ENCODE measurements around the gene PCDHA9. TPM values are rescaled to one million over a fixed set of nuclear protein-coding genes. Genes with fewer than 3 reads are reported as not detected.

The PCDHA9 gene
- total and polyA plus RNA-seq, 10 of the 15 experiments (the other 5 are each of a cell fraction or from before 2014, with no cell fraction given): 0.01 to 0.06 (median 0.03) TPM; not detected in 7

DNA sequence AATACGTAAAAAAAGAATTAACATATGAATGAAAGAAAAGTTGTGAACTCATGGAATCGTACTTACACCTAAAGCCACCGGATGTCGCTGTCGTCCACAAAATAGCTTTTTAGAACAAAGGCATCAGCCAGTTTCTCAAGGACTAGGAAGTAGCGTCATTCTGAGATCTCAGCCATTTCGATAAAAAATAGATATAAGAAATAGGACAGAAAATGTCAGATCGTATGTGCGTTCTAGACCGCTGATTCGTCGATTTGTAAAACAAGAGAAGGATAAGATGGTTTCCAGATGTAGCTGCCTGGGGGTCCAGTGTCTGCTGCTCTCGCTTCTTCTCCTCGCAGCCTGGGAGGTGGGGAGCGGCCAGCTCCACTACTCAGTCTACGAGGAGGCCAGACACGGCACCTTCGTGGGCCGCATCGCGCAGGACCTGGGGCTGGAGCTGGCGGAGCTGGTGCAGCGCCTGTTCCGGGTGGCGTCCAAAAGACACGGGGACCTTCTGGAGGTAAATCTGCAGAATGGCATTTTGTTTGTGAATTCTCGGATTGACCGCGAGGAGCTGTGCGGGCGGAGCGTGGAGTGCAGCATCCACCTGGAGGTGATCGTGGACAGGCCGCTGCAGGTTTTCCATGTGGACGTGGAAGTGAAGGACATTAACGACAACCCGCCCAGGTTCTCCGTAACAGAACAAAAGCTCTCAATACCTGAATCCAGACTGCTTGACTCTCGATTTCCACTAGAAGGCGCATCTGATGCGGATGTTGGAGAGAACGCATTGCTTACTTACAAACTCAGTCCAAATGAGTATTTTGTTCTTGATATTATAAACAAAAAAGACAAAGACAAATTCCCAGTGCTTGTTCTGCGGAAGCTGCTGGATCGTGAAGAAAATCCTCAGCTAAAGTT, 7.8 kb downstream of the PCDHA9 start, which contains the start of gene PCDHA10 (continued):
- TF ChIP-seq CTCF (IDR thresholded peaks at IDR 0.05 in 2 of 3, conservative IDR thresholded peaks at IDR 0.05 in 1 of 3; ENCODE audit: control insufficient read depth in 2 of 3, extremely low read depth in 1 of 3, insufficient read depth in 1 of 3, low read depth in 3 of 3, low read length in 3 of 3) (no peak), HDAC6 (IDR thresholded peaks at IDR 0.05; ENCODE audit: unreplicated experiment) (no peak), NR2F1 (conservative IDR thresholded peaks at IDR 0.05) (no peak), RELA (IDR thresholded peaks at IDR 0.05; ENCODE audit: borderline replicate concordance, partially characterized antibody) (no peak), SREBF2 (IDR thresholded peaks at IDR 0.05; ENCODE audit: low read length) (no peak), PAX5 (IDR thresholded peaks at IDR 0.05; ENCODE audit: borderline replicate concordance, low read depth, low read length) (no peak), IRF4 (IDR thresholded peaks at IDR 0.05; ENCODE audit: low read depth, low read length) (no peak), CBX3 (IDR thresholded peaks at IDR 0.05; ENCODE audit: borderline replicate concordance, low read depth) (no peak), CEBPB (IDR thresholded peaks at IDR 0.05; ENCODE audit: borderline replicate concordance in 1 of 2, low read depth in 2 of 2, low read length in 2 of 2) (no peak), SMC3 (IDR thresholded peaks at IDR 0.05; ENCODE audit: borderline replicate concordance, low read length) (no peak)
- TF ChIP-seq, protein P1, sequence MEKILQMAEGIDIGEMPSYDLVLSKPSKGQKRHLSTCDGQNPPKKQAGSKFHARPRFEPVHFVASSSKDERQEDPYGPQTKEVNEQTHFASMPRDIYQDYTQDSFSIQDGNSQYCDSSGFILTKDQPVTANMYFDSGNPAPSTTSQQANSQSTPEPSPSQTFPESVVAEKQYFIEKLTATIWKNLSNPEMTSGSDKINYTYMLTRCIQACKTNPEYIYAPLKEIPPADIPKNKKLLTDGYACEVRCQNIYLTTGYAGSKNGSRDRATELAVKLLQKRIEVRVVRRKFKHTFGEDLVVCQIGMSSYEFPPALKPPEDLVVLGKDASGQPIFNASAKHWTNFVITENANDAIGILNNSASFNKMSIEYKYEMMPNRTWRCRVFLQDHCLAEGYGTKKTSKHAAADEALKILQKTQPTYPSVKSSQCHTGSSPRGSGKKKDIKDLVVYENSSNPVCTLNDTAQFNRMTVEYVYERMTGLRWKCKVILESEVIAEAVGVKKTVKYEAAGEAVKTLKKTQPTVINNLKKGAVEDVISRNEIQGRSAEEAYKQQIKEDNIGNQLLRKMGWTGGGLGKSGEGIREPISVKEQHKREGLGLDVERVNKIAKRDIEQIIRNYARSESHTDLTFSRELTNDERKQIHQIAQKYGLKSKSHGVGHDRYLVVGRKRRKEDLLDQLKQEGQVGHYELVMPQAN (conservative IDR thresholded peaks at IDR 0.05): no peak

Data from GM12878 (cell line).